Measurements from ENCODE around the gene AGPAT3. TPM values are rescaled to one million over a fixed set of nuclear protein-coding genes. Genes with fewer than 3 reads are reported as not detected.

The AGPAT3 gene
- total RNA-seq, 1 donor from 2014 or later = 79.2 TPM

GRCh38 chr21:43971992-43972255 is 106.9 kb downstream of the AGPAT3 start:
- DNase-seq (ENCODE audit: low spot score) = no peak

- no peak for DNase-seq (ENCODE audit: low spot score)
These were observed 108.0 kb downstream of the AGPAT3 start for GRCh38 chr21:43972850-43973633.

- no peak for DNase-seq (ENCODE audit: low spot score)
These were observed 108.6 kb downstream of the AGPAT3 start for GRCh38 chr21:43973634-43973955.

- DNase-seq (ENCODE audit: low spot score) = no peak
These were observed 109.9 kb downstream of the AGPAT3 start for GRCh38 chr21:43974791-43975468.

- DNase-seq (ENCODE audit: low spot score) = no peak
These were observed 110.6 kb downstream of the AGPAT3 start for GRCh38 chr21:43975469-43976098.

GRCh38 chr21:43976661-43977060 is 111.6 kb downstream of the AGPAT3 start:
- DNase-seq (ENCODE audit: low spot score) = no peak

GRCh38 chr21:43978060-43978459 is 113.0 kb downstream of the AGPAT3 start:
- no peak for DNase-seq (ENCODE audit: low spot score)

GRCh38 chr21:43979654-43980053 is 114.6 kb downstream of the AGPAT3 start:
- DNase-seq (ENCODE audit: low spot score) = no peak

- DNase-seq (ENCODE audit: low spot score) = no peak
These were observed 116.3 kb downstream of the AGPAT3 start for GRCh38 chr21:43981151-43981870.

- DNase-seq (ENCODE audit: low spot score) = no peak
These were observed 116.8 kb downstream of the AGPAT3 start for GRCh38 chr21:43981871-43982210.

- DNase-seq (ENCODE audit: low spot score) = no peak
These were observed 117.6 kb downstream of the AGPAT3 start for GRCh38 chr21:43982489-43983078.

- no peak for DNase-seq (ENCODE audit: low spot score)
These were observed 118.4 kb downstream of the AGPAT3 start for GRCh38 chr21:43983390-43983789.

GRCh38 chr21:43983860-43984420 is 118.9 kb downstream of the AGPAT3 start:
- no peak for DNase-seq (ENCODE audit: low spot score)

- no peak for DNase-seq (ENCODE audit: low spot score)
These were observed 120.1 kb downstream of the AGPAT3 start for GRCh38 chr21:43984905-43985689.

- no peak for DNase-seq (ENCODE audit: low spot score)
These were observed 120.7 kb downstream of the AGPAT3 start for GRCh38 chr21:43985690-43986251.

- no peak for DNase-seq (ENCODE audit: low spot score)
These were observed 121.8 kb downstream of the AGPAT3 start for GRCh38 chr21:43986544-43987451.

- no peak for DNase-seq (ENCODE audit: low spot score)
These were observed 122.5 kb downstream of the AGPAT3 start for GRCh38 chr21:43987509-43987908.

- DNase-seq (ENCODE audit: low spot score) = no peak
These were observed 123.0 kb downstream of the AGPAT3 start for GRCh38 chr21:43988016-43988415.

Data from mesenteric fat pad (tissue), 1 donor.